Measurements from ENCODE around the gene PTGDR2.

The PTGDR2 gene

GRCh38 chr11:60855726-60856633, at the start of gene PTGDR2:
Gene PTGDR2, minus strand, starts transcription at chr11:60855950. Its CDS starts 2,228 bp downstream, at chr11:60853722.
- DNase-seq, result no peak

GRCh38 chr11:60905047-60905446, 49.3 kb upstream of the PTGDR2 start:
- DNase-seq, result no peak

- no peak for DNase-seq
These were observed 46.9 kb upstream of the PTGDR2 start for GRCh38 chr11:60902625-60903024.

GRCh38 chr11:60900673-60901404, 45.1 kb upstream of the PTGDR2 start:
- DNase-seq, result no peak

- no peak for DNase-seq
These were observed 44.2 kb upstream of the PTGDR2 start for GRCh38 chr11:60899977-60900376.

- DNase-seq, result peak; percentile 36
These were observed 43.5 kb upstream of the PTGDR2 start for GRCh38 chr11:60899046-60899936.

GRCh38 chr11:60897496-60897895, 41.7 kb upstream of the PTGDR2 start:
- DNase-seq, result no peak

- no peak for DNase-seq
These were observed 39.9 kb upstream of the PTGDR2 start for GRCh38 chr11:60895687-60896086.

- no peak for DNase-seq
These were observed 35.5 kb upstream of the PTGDR2 start for GRCh38 chr11:60891103-60891741.

- no peak for DNase-seq
These were observed 34.9 kb upstream of the PTGDR2 start for GRCh38 chr11:60890696-60891095.

GRCh38 chr11:60889869-60890311, 34.1 kb upstream of the PTGDR2 start:
- DNase-seq, result no peak

GRCh38 chr11:60887556-60887955, 31.8 kb upstream of the PTGDR2 start:
- DNase-seq, result peak; percentile 74

GRCh38 chr11:60880643-60881282, 25.0 kb upstream of the PTGDR2 start:
- peak; percentile 81 for DNase-seq

GRCh38 chr11:60879971-60880588, 24.3 kb upstream of the PTGDR2 start:
- no peak for DNase-seq

GRCh38 chr11:60879104-60879503, 23.4 kb upstream of the PTGDR2 start:
- no peak for DNase-seq

GRCh38 chr11:60878245-60879101, 22.7 kb upstream of the PTGDR2 start:
- no peak for DNase-seq

- no peak for DNase-seq
These were observed 20.4 kb upstream of the PTGDR2 start for GRCh38 chr11:60876168-60876485.

GRCh38 chr11:60875366-60876167, 19.8 kb upstream of the PTGDR2 start:
- DNase-seq, result no peak

Data from NCI-H2029 (cell line).